ENCODE measurements around the gene PALD1.

DNA sequence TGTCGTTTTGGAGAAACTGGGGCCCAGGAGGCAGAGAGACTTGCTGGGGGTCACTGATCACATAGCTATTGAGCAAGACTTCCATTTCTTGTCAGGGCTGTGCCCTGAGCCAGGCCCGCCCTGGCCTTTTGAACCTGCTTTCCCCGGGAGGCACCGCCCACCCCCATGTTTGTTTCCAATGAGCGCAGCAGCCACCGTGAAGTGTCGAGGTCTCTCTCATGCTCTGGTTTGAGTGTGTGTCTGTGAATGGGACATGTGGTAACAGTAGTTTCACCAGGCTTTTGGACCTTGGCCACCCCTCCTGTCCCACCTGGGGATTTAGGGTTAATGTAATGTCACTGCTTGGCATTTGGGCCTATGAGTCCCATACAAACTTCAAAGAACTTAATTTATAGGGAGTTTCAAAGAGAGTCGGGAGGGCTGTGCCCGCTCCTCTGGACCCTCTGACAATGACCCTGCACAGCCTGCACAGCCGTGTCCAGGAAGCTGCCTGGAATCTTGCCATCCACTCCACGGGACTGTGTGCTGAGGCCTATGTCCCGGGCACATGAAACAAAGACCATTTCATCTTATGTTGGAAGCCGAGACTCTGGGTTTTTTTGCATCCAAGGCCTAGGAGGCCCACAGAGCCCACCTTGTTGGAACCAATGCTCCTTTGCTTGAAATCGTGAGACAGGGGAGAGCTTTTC, 117.7 kb downstream of the PALD1 start:
- TF ChIP-seq EZH2 (IDR thresholded peaks at IDR 0.05) (no peak), SIN3A (IDR thresholded peaks at IDR 0.05; ENCODE audit: low read depth) (no peak), POLR2AphosphoS5 (IDR thresholded peaks at IDR 0.05; ENCODE audit: low read depth, low read length) (no peak), SP1 (IDR thresholded peaks at IDR 0.05; ENCODE audit: low read depth) (no peak)
- TF ChIP-seq, protein P1, sequence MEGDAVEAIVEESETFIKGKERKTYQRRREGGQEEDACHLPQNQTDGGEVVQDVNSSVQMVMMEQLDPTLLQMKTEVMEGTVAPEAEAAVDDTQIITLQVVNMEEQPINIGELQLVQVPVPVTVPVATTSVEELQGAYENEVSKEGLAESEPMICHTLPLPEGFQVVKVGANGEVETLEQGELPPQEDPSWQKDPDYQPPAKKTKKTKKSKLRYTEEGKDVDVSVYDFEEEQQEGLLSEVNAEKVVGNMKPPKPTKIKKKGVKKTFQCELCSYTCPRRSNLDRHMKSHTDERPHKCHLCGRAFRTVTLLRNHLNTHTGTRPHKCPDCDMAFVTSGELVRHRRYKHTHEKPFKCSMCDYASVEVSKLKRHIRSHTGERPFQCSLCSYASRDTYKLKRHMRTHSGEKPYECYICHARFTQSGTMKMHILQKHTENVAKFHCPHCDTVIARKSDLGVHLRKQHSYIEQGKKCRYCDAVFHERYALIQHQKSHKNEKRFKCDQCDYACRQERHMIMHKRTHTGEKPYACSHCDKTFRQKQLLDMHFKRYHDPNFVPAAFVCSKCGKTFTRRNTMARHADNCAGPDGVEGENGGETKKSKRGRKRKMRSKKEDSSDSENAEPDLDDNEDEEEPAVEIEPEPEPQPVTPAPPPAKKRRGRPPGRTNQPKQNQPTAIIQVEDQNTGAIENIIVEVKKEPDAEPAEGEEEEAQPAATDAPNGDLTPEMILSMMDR (IDR thresholded peaks at IDR 0.05 in 2 of 3, conservative IDR thresholded peaks at IDR 0.05 in 1 of 3; ENCODE audit: borderline replicate concordance in 1 of 3, insufficient read depth in 1 of 3, low read depth in 2 of 3, low read length in 2 of 3) = no peak

Data from HCT116 (cell line).